Left lung (tissue), 10 donors: Measurements from ENCODE around the gene ANKMY1. TPM values are rescaled to one million over a fixed set of nuclear protein-coding genes. Genes with fewer than 3 reads are reported as not detected.
"Not testable (repeated sequence)": the region's sequence is repeated elsewhere in the genome, so short reads cannot be mapped to it uniquely, and the experiment has no call there.

Source experiments
- ATAC-seq: fragments of 200-7000 bp; cut with Tn5 transposase; one replicate; pipeline ENCODE4 v1.9.1; 2020; ENCODE audit warnings: moderate library complexity
- DNase-seq, 4 donors: peaks; one replicate each; pipeline ENCODE4 v3.0.0-alpha.2; 2013 to 2020
- H3K27ac ChIP-seq, 2 donors: fragments of 200-600 bp; sonication (generic) in 1 of 2; one replicate each; pipeline versions ENCODE4 v1.5.0 to v1.8.0; 2020 to 2021
- H3K27me3 ChIP-seq, 2 donors: fragments of 200-600 bp; sonication (generic) in 1 of 2; one replicate each; pipeline versions ENCODE4 v1.5.0 to v1.8.0; 2020 to 2021
- H3K36me3 ChIP-seq, 2 donors: fragments of 200-600 bp; sonication (generic) in 1 of 2; one replicate each; pipeline versions ENCODE4 v1.5.0 to v1.8.0; 2020 to 2021
- H3K4me1 ChIP-seq, 2 donors: fragments of 200-600 bp; one replicate each; pipeline ENCODE4 v1.8.0; 2021
- H3K4me3 ChIP-seq, 2 donors: fragments of 200-600 bp; sonication (generic) in 1 of 2; one replicate each; pipeline versions ENCODE4 v1.5.0 to v1.8.0; 2020 to 2021; ENCODE audit warnings: mild to moderate bottlenecking in 1 of 2
- H3K9me3 ChIP-seq, 2 donors: fragments of 200-600 bp; sonication (generic) in 1 of 2; one replicate each; pipeline versions ENCODE4 v1.5.0 to v1.8.0; 2020 to 2021
- intact Hi-C, 2 donors: fragments of 100-400 bp; cut with DNase I; formaldehyde crosslinking; loops; one replicate each; pipeline versions ENCODE4 v1.11.2 to v1.14.2; 2022
- polyA plus RNA-seq, 6 donors: library from polyadenylated mRNA; unstranded; fragments of 120-200 nt; gene quantifications; one replicate each; pipeline ENCODE4 v1.2.1, GENCODE V29; 2013; ENCODE audit not compliant: insufficient read length in 6 of 6
- total RNA-seq, 2 donors: library from RNA; stranded (reverse); fragmentation: NEBNext Ultra II Directional; extraction: Animal tissue kit (Norgen Biotek cat#: 25700); gene quantifications; one replicate each; pipeline ENCODE4 v1.2.1, GENCODE V29; 2021
- TF ChIP-seq, protein P1 (sequence below), 2 donors: fragments of 200-600 bp; sonication (generic) in 1 of 2; IDR thresholded peaks; one replicate each; pipeline versions ENCODE4 v1.5.0 to v1.8.0; 2021; ENCODE audit warnings: antibody characterized with exemption in 2 of 2
- donor health status: DM: no; HTN: yes; CAD: no.
- donor health status: DM: no; HTN: no; CAD: no.

ANKMY1 gene
- total and polyA plus RNA-seq, 8 donors: 11.8 to 20.1 (median 15.1) TPM

DNA sequence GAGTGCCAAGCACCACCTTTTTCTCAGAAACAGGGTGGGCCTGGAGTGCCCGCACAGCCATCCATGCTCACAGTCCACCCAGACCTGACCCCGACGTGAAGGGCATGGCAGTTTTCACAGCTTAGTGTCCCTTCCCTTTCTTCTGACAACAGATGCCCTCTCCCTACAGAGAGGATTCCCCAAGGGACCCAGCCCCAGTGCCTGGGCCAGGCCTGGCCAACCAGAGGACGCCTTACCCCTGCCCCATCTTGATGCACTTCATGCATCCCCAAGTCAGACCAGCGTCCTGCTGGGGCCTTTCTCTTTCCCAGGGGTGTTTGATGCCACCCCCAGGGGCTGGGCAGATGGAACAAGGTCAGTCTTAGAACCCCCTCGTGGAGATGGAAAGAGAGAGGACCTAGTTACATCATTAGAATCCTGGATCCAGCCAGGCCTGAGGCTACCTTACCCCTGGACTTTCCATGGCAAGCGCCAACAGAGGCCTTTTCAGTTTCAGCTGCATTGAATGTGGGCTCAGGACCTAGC lies 3.8 kb downstream of the ANKMY1 start:
- no peak for DNase-seq
- Histone ChIP-seq H3K4me1 (peaks cover 14 to 26% of the 10 kb centered on the region in 2 donors), H3K27me3 (peaks cover 0 to 6% of the 10 kb centered on the region in 2 donors), H3K4me3 (no peak overlapping the region), H3K36me3 (peaks cover 0 to 28% of the 10 kb centered on the region in 2 donors), H3K27ac (no peak overlapping the region), H3K9me3 (peaks cover 0 to 8% of the 10 kb centered on the region in 2 donors)
- TF ChIP-seq, protein P1, sequence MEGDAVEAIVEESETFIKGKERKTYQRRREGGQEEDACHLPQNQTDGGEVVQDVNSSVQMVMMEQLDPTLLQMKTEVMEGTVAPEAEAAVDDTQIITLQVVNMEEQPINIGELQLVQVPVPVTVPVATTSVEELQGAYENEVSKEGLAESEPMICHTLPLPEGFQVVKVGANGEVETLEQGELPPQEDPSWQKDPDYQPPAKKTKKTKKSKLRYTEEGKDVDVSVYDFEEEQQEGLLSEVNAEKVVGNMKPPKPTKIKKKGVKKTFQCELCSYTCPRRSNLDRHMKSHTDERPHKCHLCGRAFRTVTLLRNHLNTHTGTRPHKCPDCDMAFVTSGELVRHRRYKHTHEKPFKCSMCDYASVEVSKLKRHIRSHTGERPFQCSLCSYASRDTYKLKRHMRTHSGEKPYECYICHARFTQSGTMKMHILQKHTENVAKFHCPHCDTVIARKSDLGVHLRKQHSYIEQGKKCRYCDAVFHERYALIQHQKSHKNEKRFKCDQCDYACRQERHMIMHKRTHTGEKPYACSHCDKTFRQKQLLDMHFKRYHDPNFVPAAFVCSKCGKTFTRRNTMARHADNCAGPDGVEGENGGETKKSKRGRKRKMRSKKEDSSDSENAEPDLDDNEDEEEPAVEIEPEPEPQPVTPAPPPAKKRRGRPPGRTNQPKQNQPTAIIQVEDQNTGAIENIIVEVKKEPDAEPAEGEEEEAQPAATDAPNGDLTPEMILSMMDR (IDR thresholded peaks at IDR 0.05): no peak
- no peak for ATAC-seq
- intact Hi-C loops: no loop called here

DNA sequence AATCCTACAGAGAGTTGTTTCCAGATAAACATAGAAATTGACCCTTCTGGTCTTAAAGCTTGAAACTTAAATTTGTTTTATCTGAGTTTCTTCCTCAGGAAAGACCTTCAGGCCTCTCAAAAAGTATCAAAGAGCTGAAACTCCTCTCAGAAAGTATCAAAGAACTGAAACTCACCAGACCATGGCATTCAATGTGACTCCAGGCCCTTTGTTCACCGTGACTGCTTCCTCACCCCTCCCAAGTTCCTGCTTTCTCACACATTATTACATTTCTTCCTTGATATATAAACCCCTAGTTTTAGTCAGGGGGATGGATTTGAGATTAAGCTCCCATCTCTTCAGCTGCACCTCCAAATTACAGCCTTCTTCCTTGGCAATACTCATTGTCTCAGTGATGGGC lies 6.0 kb downstream of the ANKMY1 start:
- TF ChIP-seq, protein P1 (IDR thresholded peaks at IDR 0.05): no peak
- intact Hi-C loops: no loop called here

DNA sequence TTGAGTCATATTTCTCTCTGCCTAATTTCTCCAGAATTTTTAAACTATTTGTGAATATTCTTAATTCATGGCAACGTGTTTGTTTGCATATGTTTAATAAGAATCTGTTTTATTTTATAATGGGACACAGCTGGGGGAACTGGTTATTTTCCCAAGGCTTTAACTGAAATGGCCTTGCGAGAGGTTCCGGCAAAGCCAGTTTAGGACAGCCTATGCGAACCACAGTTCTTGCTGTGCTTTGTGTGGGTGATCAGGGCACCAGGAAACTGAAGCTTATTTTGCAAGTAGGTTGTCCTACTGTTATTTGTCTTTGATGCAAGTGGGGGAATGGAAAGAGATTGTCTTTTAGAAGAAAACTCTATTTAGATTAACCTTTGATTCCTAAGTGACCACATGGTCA lies 6.5 kb downstream of the ANKMY1 start:
- no peak for ATAC-seq
- no peak overlapping the region for H3K4me3 ChIP-seq
- H3K36me3 ChIP-seq: peaks cover 0 to 28% of the 10 kb centered on the region in 2 donors
- H3K27me3 ChIP-seq: no peaks in the 10 kb centered on the region
- intact Hi-C loops: no loop called here
- H3K27ac ChIP-seq: no peak overlapping the region
- no peak for DNase-seq
- no peaks in the 10 kb centered on the region for H3K4me1 ChIP-seq
- H3K9me3 ChIP-seq: peaks cover 0 to 8% of the 10 kb centered on the region in 2 donors
- TF ChIP-seq, protein P1 (IDR thresholded peaks at IDR 0.05): no peak

More for the DNA sequence above, 6.0 kb downstream of the ANKMY1 start:
- ATAC-seq: no peak
- peaks cover 0 to 4% of the 10 kb centered on the region in 2 donors for H3K4me1 ChIP-seq
- H3K36me3 ChIP-seq: peaks cover 0 to 28% of the 10 kb centered on the region in 2 donors
- no peak overlapping the region for H3K27ac ChIP-seq
- no peaks in the 10 kb centered on the region for H3K27me3 ChIP-seq
- H3K4me3 ChIP-seq: no peak overlapping the region
- H3K9me3 ChIP-seq: peaks cover 0 to 8% of the 10 kb centered on the region in 2 donors
- DNase-seq: no peak

DNA sequence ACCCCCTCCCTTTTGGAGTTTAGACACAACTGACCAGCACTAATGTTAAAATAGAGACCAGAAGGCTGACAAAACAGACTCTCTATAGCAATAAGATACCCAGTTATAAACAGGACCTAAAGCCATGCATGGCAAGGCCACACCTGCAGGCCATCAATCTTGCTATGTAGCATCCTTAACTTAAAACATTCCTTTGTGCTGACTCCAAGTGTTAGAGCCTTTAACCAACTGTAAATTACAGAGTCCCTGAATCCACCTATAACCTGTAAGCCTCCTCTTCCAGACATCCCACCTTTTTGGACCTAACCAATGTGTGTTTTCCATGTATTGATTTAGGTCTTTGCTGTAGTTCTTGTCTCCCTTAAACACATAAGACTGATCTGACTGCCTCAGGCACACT lies 17.9 kb downstream of the ANKMY1 start:
- TF ChIP-seq, protein P1 (IDR thresholded peaks at IDR 0.05): no peak
- no peak for DNase-seq
- Histone ChIP-seq H3K27ac (no peak overlapping the region), H3K9me3 (no peaks in the 10 kb centered on the region), H3K4me1 (no peaks in the 10 kb centered on the region), H3K27me3 (no peaks in the 10 kb centered on the region), H3K36me3 (peaks cover 0 to 35% of the 10 kb centered on the region in 2 donors), H3K4me3 (no peak overlapping the region)
- ATAC-seq: no peak
- intact Hi-C loops: no loop called here

DNA sequence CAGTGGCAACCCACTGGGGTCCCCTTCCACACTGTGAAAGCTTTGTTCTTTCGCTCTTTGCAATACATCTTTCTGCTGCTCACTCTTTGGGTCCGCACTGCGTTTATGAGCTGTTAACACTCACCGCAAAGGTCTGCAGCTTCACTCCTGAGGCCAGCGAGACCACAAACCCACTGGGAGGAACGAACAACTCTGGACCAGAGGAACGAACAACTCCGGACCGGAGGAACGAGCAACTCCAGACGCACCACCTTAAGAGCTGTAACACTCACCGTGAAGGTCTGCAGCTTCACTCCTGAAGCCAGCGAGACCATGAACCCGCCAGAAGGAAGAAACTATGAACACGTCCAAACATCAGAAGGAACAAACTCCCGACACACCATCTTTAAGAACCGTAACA lies 18.7 kb downstream of the ANKMY1 start:
- H3K4me1 ChIP-seq, intact Hi-C loops, H3K4me3 ChIP-seq, H3K27me3 ChIP-seq, ATAC-seq, H3K27ac ChIP-seq, DNase-seq, H3K9me3 ChIP-seq: not testable (repeated sequence)
- peaks cover 0 to 35% of the 10 kb centered on the region in 2 donors for H3K36me3 ChIP-seq
